Suprapubic skin (tissue), 4 donors: ENCODE results near the gene LUC7L2.

Source experiments
- POLR2A ChIP-seq, 2 donors: fragments of 450-650 bp; IDR thresholded peaks; one replicate each; pipeline ENCODE4 v1.6.1; 2017; ENCODE audit warnings: antibody characterized with exemption in 2 of 2, mild to moderate bottlenecking in 2 of 2, moderate library complexity in 2 of 2
- POLR2AphosphoS5 ChIP-seq, 3 donors: sonication (generic); formaldehyde crosslinking; IDR thresholded peaks; one replicate each; pipeline ENCODE4 v1.6.1; 2017; ENCODE audit warnings: antibody characterized with exemption in 3 of 3
- TF ChIP-seq, protein P1 (sequence below), 2 donors: fragments of 200-600 bp in 1 of 2; fragments of 450-650 bp in 1 of 2; sonication (generic) in 1 of 2; IDR thresholded peaks; one replicate each; pipeline ENCODE4 v1.5.1; 2016 to 2019; ENCODE audit warnings: antibody characterized with exemption in 2 of 2, mild to moderate bottlenecking in 1 of 2, moderate library complexity in 1 of 2

DNA sequence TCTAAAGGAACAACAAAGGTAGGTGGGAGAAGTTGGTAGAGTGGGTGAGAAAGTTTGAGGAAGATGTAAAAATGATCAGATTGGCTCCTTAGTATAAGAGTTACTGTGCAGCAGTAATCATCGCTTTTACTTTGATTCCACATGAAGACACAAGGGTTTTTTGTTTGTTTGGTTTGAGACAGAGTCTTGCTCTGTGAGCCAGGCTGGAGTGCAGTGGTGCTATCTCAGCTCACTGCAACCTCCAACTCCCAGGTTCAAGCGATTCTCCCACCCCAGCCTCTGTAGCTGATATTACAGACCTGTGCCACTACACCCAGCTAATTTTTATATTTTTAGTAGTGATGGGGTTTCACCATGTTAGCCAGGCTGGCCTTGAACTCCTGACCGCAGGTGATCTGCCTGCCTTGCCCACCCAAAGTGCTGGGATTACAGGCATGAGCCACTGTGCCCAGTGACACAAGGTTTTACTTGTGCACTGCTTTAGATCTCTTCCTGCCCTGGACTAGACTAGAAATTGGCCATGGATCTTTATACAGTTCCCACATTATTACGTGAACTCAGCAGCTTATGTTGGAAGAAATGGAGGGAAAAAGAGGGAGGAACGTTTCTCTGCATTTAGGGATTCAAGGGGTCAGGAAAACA, 10.7 kb downstream of the LUC7L2 start:
- no peak for TF ChIP-seq POLR2AphosphoS5 (IDR thresholded peaks at IDR 0.05)
- TF ChIP-seq POLR2A (IDR thresholded peaks at IDR 0.05): no peak
- TF ChIP-seq, protein P1, sequence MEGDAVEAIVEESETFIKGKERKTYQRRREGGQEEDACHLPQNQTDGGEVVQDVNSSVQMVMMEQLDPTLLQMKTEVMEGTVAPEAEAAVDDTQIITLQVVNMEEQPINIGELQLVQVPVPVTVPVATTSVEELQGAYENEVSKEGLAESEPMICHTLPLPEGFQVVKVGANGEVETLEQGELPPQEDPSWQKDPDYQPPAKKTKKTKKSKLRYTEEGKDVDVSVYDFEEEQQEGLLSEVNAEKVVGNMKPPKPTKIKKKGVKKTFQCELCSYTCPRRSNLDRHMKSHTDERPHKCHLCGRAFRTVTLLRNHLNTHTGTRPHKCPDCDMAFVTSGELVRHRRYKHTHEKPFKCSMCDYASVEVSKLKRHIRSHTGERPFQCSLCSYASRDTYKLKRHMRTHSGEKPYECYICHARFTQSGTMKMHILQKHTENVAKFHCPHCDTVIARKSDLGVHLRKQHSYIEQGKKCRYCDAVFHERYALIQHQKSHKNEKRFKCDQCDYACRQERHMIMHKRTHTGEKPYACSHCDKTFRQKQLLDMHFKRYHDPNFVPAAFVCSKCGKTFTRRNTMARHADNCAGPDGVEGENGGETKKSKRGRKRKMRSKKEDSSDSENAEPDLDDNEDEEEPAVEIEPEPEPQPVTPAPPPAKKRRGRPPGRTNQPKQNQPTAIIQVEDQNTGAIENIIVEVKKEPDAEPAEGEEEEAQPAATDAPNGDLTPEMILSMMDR (IDR thresholded peaks at IDR 0.05): no peak
